Endothelial cell of umbilical vein (primary cell): ENCODE results near the gene PRMT7. TPM values are rescaled to one million over a fixed set of nuclear protein-coding genes. Genes with fewer than 3 reads are reported as not detected.

Experiments used
- BruUV-seq: library from RNA; stranded (reverse); fragments of 400-500 nt; replicated peaks from 2 replicates; lab custom pipeline; 2021; lab: Mats Ljungman, UMichigan
- CTCF ChIA-PET: fragments of 300-600, 350-600 bp; sonication (Branson Sonifier 250); formaldehyde crosslinking; loops from one replicate; lab custom pipeline; 2021; ENCODE audit warnings: antibody characterized with exemption, inconsistent platforms; lab: Charles Lee
- POLR2A ChIA-PET: fragments of 300-600, 350-600 bp; sonication (Branson Sonifier 250); formaldehyde crosslinking; loops from one replicate; lab custom pipeline; 2021; ENCODE audit warnings: antibody characterized with exemption, inconsistent platforms; lab: Charles Lee
- DNase-seq: peaks from one replicate; pipeline ENCODE4 v3.0.0-alpha.2; 2011; ENCODE audit warnings: low read depth, low spot score
- FAIRE-seq: peaks from 2 replicates; lab custom pipeline; 2011; peaks lifted over from hg19 to GRCh38; lab: Jason Lieb, UNC
- H2AFZ ChIP-seq: 2 replicates; pipeline ENCODE4 v1.6.0; 2012; ENCODE audit warnings: low read depth, low read length, control low read depth, inconsistent platforms
- H3K27ac ChIP-seq: 2 replicates; pipeline ENCODE4 v1.5.1; 2011; ENCODE audit warnings: low read depth, mild to moderate bottlenecking, control low read depth, low read length, moderate library complexity; ENCODE audit not compliant: insufficient read depth
- H3K27me3 ChIP-seq, 2 experiments: 2 replicates each; pipeline versions ENCODE4 v1.6.0 to v1.6.1; 2011; ENCODE audit warnings: low read length in 2 of 2, mixed read lengths in 1 of 2; ENCODE audit not compliant: control insufficient read depth in 2 of 2, insufficient read depth in 2 of 2
- H3K36me3 ChIP-seq, 2 experiments: 2 replicates in 1 of 2; 3 replicates in 1 of 2; pipeline ENCODE4 v1.5.1; 2011; ENCODE audit warnings: low read length in 2 of 2, mild to moderate bottlenecking in 1 of 2, moderate library complexity in 1 of 2; ENCODE audit not compliant: control insufficient read depth in 2 of 2, insufficient read depth in 2 of 2; ENCODE audit errors: extremely low read depth in 1 of 2
- H3K4me1 ChIP-seq: 3 replicates; pipeline ENCODE4 v1.5.1; 2011; ENCODE audit warnings: mild to moderate bottlenecking, low read length; ENCODE audit not compliant: control insufficient read depth, insufficient read depth; ENCODE audit errors: extremely low read depth
- H3K4me2 ChIP-seq: 2 replicates; pipeline ENCODE4 v1.6.1; 2011; ENCODE audit warnings: low read length, control low read depth, mixed read lengths; ENCODE audit not compliant: insufficient read depth
- H3K4me3 ChIP-seq, 3 experiments: fragments of 200-600 bp in 1 of 3; sonication (generic), shearing (Covaris generic) in 1 of 3; replicated peaks in 1 of 3; 2 replicates each; pipeline ENCODE4 v1.5.1; 2011 to 2016; ENCODE audit warnings: control low read depth in 3 of 3, low read length in 3 of 3, mild to moderate bottlenecking in 2 of 3, inconsistent platforms in 1 of 3, low read depth in 1 of 3, moderate library complexity in 1 of 3; ENCODE audit not compliant: insufficient read depth in 1 of 3
- H3K79me2 ChIP-seq: 2 replicates; pipeline ENCODE4 v1.6.0; 2012; ENCODE audit warnings: low read length, inconsistent platforms; ENCODE audit not compliant: control insufficient read depth, insufficient read depth
- H3K9ac ChIP-seq: replicated peaks from 2 replicates; pipeline ENCODE3; 2011; ENCODE audit warnings: low read length, control low read depth; ENCODE audit not compliant: insufficient read depth; ENCODE audit errors: extremely low read depth
- H3K9me1 ChIP-seq: replicated peaks from 3 replicates; pipeline ENCODE4 v1.6.0; 2011; ENCODE audit warnings: mild to moderate bottlenecking, low read length; ENCODE audit not compliant: control insufficient read depth, insufficient read depth; ENCODE audit errors: extremely low read depth
- H3K9me3 ChIP-seq: replicated peaks from 2 replicates; pipeline ENCODE4 v1.5.1; 2012; ENCODE audit warnings: low read length, inconsistent platforms; ENCODE audit not compliant: control insufficient read depth, insufficient read depth
- H4K20me1 ChIP-seq: replicated peaks from 2 replicates; pipeline ENCODE3; 2011; ENCODE audit warnings: mild to moderate bottlenecking, low read length; ENCODE audit not compliant: control insufficient read depth, insufficient read depth; ENCODE audit errors: extremely low read depth
- CTCF ChIP-seq, 2 donors: IDR thresholded peaks; 1 replicate in 1 of 2; 2 replicates in 1 of 2; pipeline ENCODE4 v1.5.1; 2011; ENCODE audit warnings: low read length in 2 of 2, mild to moderate bottlenecking in 2 of 2, moderate library complexity in 2 of 2, control low read depth in 1 of 2, inconsistent platforms in 1 of 2, low read depth in 1 of 2; ENCODE audit not compliant: insufficient read depth in 1 of 2; ENCODE audit errors: extremely low read depth in 1 of 2
- EZH2 ChIP-seq: IDR thresholded peaks from 2 replicates; pipeline ENCODE4 v1.6.1; 2012; ENCODE audit warnings: borderline replicate concordance, low read depth, mild to moderate bottlenecking, moderate library complexity, low read length, inconsistent platforms; ENCODE audit not compliant: severe bottlenecking
- FOS ChIP-seq: IDR thresholded peaks from 2 replicates; pipeline ENCODE4 v1.6.1; 2011; ENCODE audit warnings: mild to moderate bottlenecking, low read length, moderate library complexity, borderline replicate concordance; ENCODE audit not compliant: insufficient read depth
- GATA2 ChIP-seq: IDR thresholded peaks from 2 replicates; pipeline ENCODE4 v1.7.0; 2011; ENCODE audit warnings: low read depth, mild to moderate bottlenecking, moderate library complexity, mixed read lengths, low read length; ENCODE audit not compliant: insufficient read length, insufficient read depth
- JUN ChIP-seq: IDR thresholded peaks from 2 replicates; pipeline ENCODE4 v1.6.1; 2011; ENCODE audit warnings: borderline replicate concordance, low read depth; ENCODE audit not compliant: insufficient read length, insufficient read depth
- MAX ChIP-seq: IDR thresholded peaks from 2 replicates; pipeline ENCODE4 v1.6.1; 2011; ENCODE audit not compliant: insufficient read depth, insufficient read length
- MYC ChIP-seq: IDR thresholded peaks from one replicate; pipeline ENCODE4 v1.6.1; 2011; ENCODE audit warnings: mild to moderate bottlenecking, low read depth, low read length
- POLR2A ChIP-seq: IDR thresholded peaks from 2 replicates; pipeline ENCODE4 v1.6.1; 2012; ENCODE audit warnings: low read depth, mild to moderate bottlenecking, control low read depth, low read length
- POLR2AphosphoS5 ChIP-seq: IDR thresholded peaks from 2 replicates; pipeline ENCODE4 v1.6.1; 2012; ENCODE audit warnings: low read depth, mild to moderate bottlenecking, control low read depth, low read length, moderate library complexity; ENCODE audit not compliant: insufficient read depth
- dilution Hi-C: fragments of 300-500 bp; cut with MboI; formaldehyde crosslinking; loops from one replicate; pipeline ENCODE4 v1.15.0; 2019; ENCODE audit warnings: low sequenced_read_pairs; ENCODE audit not compliant: extremely low pct_ligation_motif_present
- intact Hi-C: fragments of 100-400 bp; cut with micrococcal nuclease; formaldehyde crosslinking; loops from one replicate; pipeline ENCODE4 v1.10.0; 2022
- polyA plus RNA-seq, 4 experiments: library from polyadenylated mRNA; depleted of rRNA in 3 of 4; stranded (reverse) in 3 of 4; unstranded in 1 of 4; fragments of >200 nt; gene quantifications; 2 replicates each; pipeline versions ENCODE4 v1.2.1 to v1.2.3, GENCODE V29; 2011 to 2012; ENCODE audit warnings: missing spikeins in 1 of 4
- total RNA-seq: library from RNA; stranded (reverse); gene quantifications from 2 replicates; pipeline ENCODE4 v1.2.3, GENCODE V29; 2021

PRMT7 gene
- total and polyA plus RNA-seq, 2 donors (not counting 3 experiments of a cell fraction or from before 2014, with no cell fraction given): 43.4 to 57.9 TPM

- Histone ChIP-seq H3K9me1 (no peaks in the 10 kb centered on the region), H3K9me3 (no peaks in the 10 kb centered on the region), H3K27me3 (no peaks in the 10 kb centered on the region), H3K4me3 (no peak overlapping the region), H4K20me1 (no peaks in the 10 kb centered on the region), H3K36me3 (peaks cover 1 to 4% of the 10 kb centered on the region in 2 experiments), H3K4me1 (peaks cover 69% of the 10 kb centered on the region), H2AFZ (no peak overlapping the region), H3K9ac (no peak overlapping the region), H3K79me2 (peaks cover 58% of the 10 kb centered on the region), H3K4me2 (peak overlapping the region; percentile 2), H3K27ac (peak overlapping the region; percentile 34)
- POLR2A ChIA-PET: interaction anchor here (0.7 to 1.0 kb wide), 2 partner anchors 23 kb away, joined by 4 to 6 read pairs; partner anchors contain the start of genes PRMT7, SLC7A6 and SLC7A6OS
- CTCF ChIA-PET: interaction anchor here (0.8 to 3.3 kb wide), 8 partner anchors 11 to 45 kb away, joined by 3 to 81 read pairs (median 4); partner anchors contain the start of genes PRMT7, SLC7A6 and SLC7A6OS
- intact Hi-C loops: loop anchor here (1.0 to 2.0 kb wide), 2 partner anchors 23 to 41 kb away; partner anchors contain the start of gene SLC7A6
- TF ChIP-seq GATA2 (no peak), FOS (peak; percentile 86), CTCF (IDR thresholded peaks at IDR 0.05; ENCODE audit: extremely low read depth in 1 of 2, insufficient read depth in 1 of 2, low read depth in 1 of 2, low read length in 2 of 2) (no peak), MYC (no peak), JUN (peak; percentile 31), EZH2 (no peak), MAX (no peak), POLR2A (peak; percentile 13), POLR2AphosphoS5 (peak; percentile 60)
- dilution Hi-C loops: no loop called here
- DNase-seq (peak; percentile 89), FAIRE-seq (peak; percentile 96)
- no TSS peak for BruUV-seq
These were observed 23.3 kb upstream of the PRMT7 start for GRCh38 chr16:68287276-68288251.
